ENCODE results near the gene METTL8. TPM values are rescaled to one million over a fixed set of nuclear protein-coding genes. Genes with fewer than 3 reads are reported as not detected.

Gene METTL8
- total and polyA plus RNA-seq, 2 experiments from 2014 or later = 16.8 to 30.5 TPM

DNA sequence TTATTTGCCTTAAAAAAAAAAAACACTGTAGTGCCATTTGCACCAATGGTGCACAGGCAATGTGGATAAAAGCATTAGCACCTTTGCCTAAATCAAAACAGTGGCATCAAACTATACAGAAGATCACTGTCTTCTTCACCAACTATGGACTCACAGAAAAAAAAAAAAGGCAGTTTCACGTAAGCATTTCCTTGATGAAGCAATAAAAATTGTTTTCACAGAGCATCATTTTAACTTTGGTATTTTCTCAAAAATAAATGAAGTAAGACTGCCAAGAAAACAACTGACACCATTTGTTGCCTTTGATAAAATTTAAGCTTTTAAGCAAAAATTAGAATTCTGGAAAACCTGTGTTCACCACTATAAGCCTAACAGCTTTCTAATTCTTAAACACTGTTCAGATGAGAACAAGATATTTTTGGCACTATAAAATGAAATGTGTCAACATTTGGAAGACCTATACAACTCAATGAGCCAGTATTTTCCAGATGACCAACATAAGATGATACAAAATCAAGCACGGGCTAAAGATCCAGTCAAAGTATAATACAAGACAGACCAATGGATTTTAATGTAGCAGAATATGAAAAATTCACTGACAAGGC lies 21.1 kb downstream of the METTL8 start:
- Histone ChIP-seq H3K27ac (no peak overlapping the region), H3K36me3 (replicated peaks; ENCODE audit: insufficient read depth, low read depth) (no peaks in the 10 kb centered on the region), H3K4me1 (ENCODE audit: insufficient read depth) (peaks cover 13% of the 10 kb centered on the region), H3K9me2 (replicated peaks; ENCODE audit: insufficient read depth) (no peaks in the 10 kb centered on the region), H3K4me3 (no peak overlapping the region), H2AFZ (no peak overlapping the region), H4K20me1 (ENCODE audit: insufficient read depth, poor library complexity, severe bottlenecking) (no peaks in the 10 kb centered on the region), H3K79me2 (peaks cover 25% of the 10 kb centered on the region), H3K4me2 (no peak overlapping the region), H3K9me3 (ENCODE audit: low read depth) (no peaks in the 10 kb centered on the region), H3K27me3 (no peaks in the 10 kb centered on the region)
- TF ChIP-seq EZH2phosphoT487 (IDR thresholded peaks at IDR 0.05; ENCODE audit: low read depth, severe bottlenecking, unreplicated experiment) (no peak), CTCF (IDR thresholded peaks at IDR 0.05; ENCODE audit: poor library complexity) (no peak), EZH2 (IDR thresholded peaks at IDR 0.05; ENCODE audit: borderline replicate concordance) (no peak)
- no peak for DNase-seq (ENCODE audit: low spot score)
- 91% methylated on average over 2 of the region's 2 CpGs for WGBS (ENCODE audit: low lambda C conversion rate, missing lambda C conversion rate)

DNA sequence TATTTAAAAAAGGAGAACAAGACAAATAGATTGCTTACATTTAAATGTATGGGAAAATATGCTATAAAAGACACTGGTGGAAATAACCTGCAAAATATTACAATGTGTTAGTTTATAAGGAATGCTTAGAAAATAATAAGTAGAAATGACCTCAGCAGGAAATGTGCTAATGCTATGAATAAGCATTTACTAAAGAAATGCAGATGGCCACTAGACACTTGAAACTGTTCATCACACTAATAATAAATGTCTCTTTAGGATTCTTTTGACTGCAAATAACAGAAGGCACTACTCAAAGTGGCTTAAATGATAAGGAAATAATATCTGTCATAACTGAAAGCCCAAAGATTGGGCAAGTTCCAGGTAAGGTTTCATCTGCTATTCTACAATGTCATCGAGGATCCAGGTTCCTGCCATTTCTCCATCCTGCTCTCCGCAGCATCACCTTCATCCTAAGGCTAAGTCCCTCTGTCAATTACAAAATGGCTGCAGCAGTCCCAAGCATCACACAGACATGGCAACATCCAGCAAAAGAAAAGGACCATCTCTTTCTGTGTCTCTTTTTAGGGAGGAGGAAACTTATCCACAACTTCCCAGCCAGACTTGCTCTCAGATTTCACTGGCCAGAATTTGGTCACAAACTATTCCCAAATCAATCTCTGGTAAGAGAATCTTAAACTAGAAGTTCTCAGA lies 21.9 kb downstream of the METTL8 start:
- Histone ChIP-seq H3K9me2 (replicated peaks; ENCODE audit: insufficient read depth) (no peaks in the 10 kb centered on the region), H4K20me1 (ENCODE audit: insufficient read depth, poor library complexity, severe bottlenecking) (no peaks in the 10 kb centered on the region), H3K27ac (no peak overlapping the region), H3K27me3 (no peaks in the 10 kb centered on the region), H3K4me3 (no peak overlapping the region), H3K79me2 (peaks cover 29% of the 10 kb centered on the region), H3K4me2 (no peak overlapping the region), H2AFZ (no peak overlapping the region), H3K4me1 (ENCODE audit: insufficient read depth) (peaks cover 13% of the 10 kb centered on the region), H3K36me3 (replicated peaks; ENCODE audit: insufficient read depth, low read depth) (no peaks in the 10 kb centered on the region), H3K9me3 (ENCODE audit: low read depth) (no peaks in the 10 kb centered on the region)
- WGBS (ENCODE audit: low lambda C conversion rate, missing lambda C conversion rate) = 100% methylated on average over 2 of the region's 2 CpGs
- DNase-seq (ENCODE audit: low spot score) = no peak
- TF ChIP-seq EZH2phosphoT487 (IDR thresholded peaks at IDR 0.05; ENCODE audit: low read depth, severe bottlenecking, unreplicated experiment) (no peak), EZH2 (IDR thresholded peaks at IDR 0.05; ENCODE audit: borderline replicate concordance) (no peak), CTCF (IDR thresholded peaks at IDR 0.05; ENCODE audit: poor library complexity) (no peak)

GRCh38 chr2:171411214-171411613 lies 22.6 kb downstream of the METTL8 start:
- H3K9me2 ChIP-seq (replicated peaks; ENCODE audit: insufficient read depth) = no peaks in the 10 kb centered on the region
- TF ChIP-seq EZH2phosphoT487 (IDR thresholded peaks at IDR 0.05; ENCODE audit: low read depth, severe bottlenecking, unreplicated experiment) = no peak
- no peak for TF ChIP-seq EZH2 (IDR thresholded peaks at IDR 0.05; ENCODE audit: borderline replicate concordance)
- no peak for TF ChIP-seq CTCF (IDR thresholded peaks at IDR 0.05; ENCODE audit: poor library complexity)
- no peaks in the 10 kb centered on the region for H4K20me1 ChIP-seq (ENCODE audit: insufficient read depth, poor library complexity, severe bottlenecking)
- H2AFZ ChIP-seq = no peak overlapping the region
- H3K4me3 ChIP-seq = no peak overlapping the region
- no peaks in the 10 kb centered on the region for H3K36me3 ChIP-seq (replicated peaks; ENCODE audit: insufficient read depth, low read depth)
- WGBS (ENCODE audit: low lambda C conversion rate, missing lambda C conversion rate) = 84% methylated on average over 1 of the region's 1 CpG
- peaks cover 29% of the 10 kb centered on the region for H3K79me2 ChIP-seq
- DNase-seq (ENCODE audit: low spot score) = no peak
- no peaks in the 10 kb centered on the region for H3K9me3 ChIP-seq (ENCODE audit: low read depth)
- peaks cover 13% of the 10 kb centered on the region for H3K4me1 ChIP-seq (ENCODE audit: insufficient read depth)
- H3K27me3 ChIP-seq = no peaks in the 10 kb centered on the region
- no peak overlapping the region for H3K27ac ChIP-seq
- no peak overlapping the region for H3K4me2 ChIP-seq
